HG02870 (cell line): ENCODE results near the gene TRAP1.
"Not testable (repeated sequence)": the region's sequence is repeated elsewhere in the genome, so short reads cannot be mapped to it uniquely, and the experiment has no call there.

Experiments
- ATAC-seq: cut with Tn5 transposase; IDR thresholded peaks from one replicate; pipeline ENCODE4 v1.9.1; 2021; ENCODE audit warnings: mild to moderate bottlenecking, moderate library complexity; ENCODE audit not compliant: unreplicated experiment

TRAP1 gene

GRCh38 chr16:3674513-3675295, 42.6 kb downstream of the TRAP1 start:
- no peak for ATAC-seq

DNA sequence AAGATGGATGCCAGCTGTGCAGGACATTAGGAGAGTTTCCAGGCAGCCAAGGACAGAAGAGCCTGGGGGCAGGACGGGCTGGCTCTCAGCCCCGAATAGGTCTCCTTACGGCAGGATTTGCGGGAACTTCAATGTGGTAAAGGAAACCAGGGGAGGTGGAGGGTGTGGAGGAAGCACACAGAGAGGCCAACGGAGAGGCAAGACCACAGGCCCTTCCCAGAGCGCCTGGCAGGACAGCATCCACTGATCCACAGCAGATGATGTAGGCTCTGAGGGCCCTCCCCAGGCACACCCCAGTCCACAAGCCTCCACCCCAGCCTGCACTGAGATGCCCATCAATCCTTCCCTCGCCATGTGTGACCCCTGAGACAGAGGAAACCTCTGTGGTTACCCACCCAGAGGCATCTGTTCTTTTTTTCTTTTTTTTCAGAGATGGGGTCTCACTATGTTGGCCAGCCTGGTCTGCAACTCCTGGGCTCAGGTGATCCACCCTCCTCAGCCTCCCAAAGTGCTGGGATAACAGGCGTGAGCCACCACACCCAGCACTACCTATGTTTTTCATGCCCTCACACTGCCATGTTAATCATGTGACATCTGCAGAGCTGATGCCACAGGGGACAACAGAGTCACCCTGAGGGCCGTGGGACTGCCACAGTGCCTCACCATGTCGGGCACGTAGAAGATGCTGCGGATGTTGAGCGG, 43.5 kb downstream of the TRAP1 start:
- no peak for ATAC-seq

DNA sequence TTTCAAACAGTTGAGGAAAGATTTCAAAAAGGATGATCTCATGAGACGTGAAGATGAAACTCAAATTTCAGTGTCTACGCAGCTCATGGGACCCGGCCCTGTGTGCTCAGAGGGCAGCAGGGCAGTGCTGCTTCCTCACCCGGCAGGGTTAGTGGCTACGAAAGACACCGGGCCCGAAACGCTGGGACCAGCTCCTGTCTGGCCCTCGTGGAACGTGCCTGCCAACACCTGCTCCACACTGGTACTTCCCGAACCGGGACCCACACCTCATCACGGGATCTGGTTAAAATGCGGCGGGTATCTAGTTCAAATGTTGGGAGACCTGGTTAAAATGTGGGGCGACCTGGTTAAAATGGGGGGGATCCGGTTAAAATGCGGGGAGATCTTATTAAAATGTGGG, 44.1 kb downstream of the TRAP1 start:
- no peak for ATAC-seq

DNA sequence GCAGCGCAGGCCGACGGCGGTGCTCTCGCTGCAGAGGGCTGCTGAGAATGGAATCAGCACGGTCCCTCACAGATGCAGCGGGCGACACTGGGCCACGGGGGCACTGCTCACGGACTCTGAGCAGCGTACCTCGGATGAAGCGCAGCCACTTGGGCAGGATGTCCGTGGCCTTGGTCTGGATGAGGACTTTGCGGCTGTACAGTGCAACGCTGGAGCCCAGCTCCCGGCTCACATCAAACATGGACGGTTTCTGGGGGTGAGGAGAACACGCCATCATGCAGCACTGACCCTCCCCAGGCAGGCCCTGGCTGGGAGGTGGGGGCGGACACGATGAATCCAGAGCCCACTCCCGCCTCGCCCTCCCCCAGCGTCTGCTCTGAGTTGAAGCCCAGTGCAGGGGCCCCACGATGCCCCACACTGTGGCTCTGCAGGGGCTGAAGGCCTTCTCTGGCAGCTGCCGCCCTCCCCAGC, 44.7 kb downstream of the TRAP1 start:
- no peak for ATAC-seq

- no peak for ATAC-seq
Observed at GRCh38 chr16:3671424-3671823, 45.9 kb downstream of the TRAP1 start.

- no peak for ATAC-seq
Observed at GRCh38 chr16:3670711-3671110, 46.6 kb downstream of the TRAP1 start.

DNA sequence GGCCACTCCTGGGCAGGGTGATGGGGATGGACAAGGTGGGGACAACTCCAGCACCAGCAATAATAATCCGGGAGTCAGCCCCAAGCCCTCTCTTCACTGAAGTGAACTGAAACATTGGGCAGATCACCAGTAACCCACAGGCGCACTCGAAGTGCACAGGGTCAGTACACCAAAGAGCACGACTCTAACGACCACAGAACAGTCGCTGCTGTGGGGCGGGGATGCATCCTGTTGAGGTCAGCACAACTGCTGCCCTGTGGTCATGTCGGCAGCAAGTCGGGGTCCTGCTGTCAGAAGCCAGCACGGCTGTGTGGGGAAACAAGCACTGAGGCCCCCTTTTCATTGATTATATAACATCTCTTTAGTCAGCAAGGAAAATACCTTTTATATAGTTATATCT, 48.2 kb downstream of the TRAP1 start:
- ATAC-seq: no peak

DNA sequence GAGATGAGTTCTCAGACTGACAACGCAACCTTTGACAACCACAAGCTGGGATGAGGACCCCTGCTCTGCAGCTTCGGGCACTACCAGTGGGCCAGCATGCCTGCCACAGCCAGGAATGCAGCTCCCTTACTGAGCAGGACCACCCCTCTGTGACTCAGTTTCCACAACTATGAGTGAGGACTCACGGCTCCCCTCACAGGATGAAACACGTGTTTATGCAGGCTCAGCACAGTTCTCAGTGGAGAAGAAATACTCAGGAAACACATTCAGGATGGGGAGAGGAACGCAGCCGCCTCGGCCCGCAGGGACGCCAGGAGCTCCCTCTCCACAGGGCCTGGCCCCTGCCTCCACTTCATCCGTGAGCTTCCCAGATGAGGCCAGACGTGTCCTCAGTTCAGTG, 48.7 kb downstream of the TRAP1 start:
- no peak for ATAC-seq

DNA sequence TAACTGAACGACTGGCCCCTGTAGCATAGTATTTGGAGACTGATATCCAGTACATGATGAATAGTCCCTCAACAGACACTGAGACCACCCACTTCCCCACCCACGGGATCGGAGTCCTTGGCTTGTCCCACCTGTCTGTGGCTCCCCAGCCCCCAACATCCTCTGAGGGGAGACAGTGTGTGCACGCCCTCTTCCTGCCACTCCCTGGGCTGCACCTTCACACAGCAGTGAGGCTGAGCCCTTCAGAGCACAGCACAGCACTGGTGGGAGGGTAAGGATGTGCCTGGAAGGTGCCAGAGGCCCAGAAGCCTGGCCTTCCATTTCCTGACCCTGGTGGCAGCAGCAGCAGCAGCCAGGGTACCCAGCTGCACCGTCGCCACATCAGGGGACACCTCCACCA, 51.8 kb downstream of the TRAP1 start:
- no peak for ATAC-seq

DNA sequence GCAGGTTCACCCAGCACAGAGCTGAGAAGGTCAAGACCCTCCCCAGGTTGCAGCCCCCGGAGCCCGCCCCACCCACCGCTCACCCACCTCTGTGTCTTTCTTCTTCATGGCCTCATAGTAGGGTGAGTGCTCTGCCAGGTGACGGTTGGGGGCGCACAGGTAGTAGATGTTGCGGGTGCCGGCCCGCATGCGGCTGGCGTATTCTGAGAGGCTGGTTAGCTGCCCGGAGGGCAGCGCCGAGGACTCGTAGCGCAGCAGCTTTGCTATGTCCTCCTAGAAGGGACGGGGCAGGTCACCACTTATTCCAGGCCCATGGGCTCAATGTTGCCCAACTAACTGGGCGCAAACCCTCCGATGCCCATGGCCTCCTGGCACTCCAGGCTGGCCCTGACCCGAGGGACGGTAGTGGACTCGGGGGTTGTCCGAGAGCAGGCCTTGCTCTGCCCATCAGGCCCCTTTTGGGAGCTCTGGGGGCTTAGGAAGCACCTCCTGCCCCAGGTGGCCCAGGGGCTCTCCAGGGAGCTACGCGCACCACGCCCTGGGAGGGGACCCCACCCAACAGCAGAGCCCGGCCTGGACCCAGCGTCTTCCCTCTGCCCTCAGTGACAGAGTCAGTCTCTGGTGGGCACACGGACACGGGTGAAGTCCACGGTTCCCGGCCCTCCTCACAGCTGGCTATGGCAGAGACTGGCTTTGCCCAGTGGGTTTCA, 53.0 kb downstream of the TRAP1 start:
- ATAC-seq: no peak

- ATAC-seq: no peak
Observed at GRCh38 chr16:3662601-3663000, 54.7 kb downstream of the TRAP1 start.

DNA sequence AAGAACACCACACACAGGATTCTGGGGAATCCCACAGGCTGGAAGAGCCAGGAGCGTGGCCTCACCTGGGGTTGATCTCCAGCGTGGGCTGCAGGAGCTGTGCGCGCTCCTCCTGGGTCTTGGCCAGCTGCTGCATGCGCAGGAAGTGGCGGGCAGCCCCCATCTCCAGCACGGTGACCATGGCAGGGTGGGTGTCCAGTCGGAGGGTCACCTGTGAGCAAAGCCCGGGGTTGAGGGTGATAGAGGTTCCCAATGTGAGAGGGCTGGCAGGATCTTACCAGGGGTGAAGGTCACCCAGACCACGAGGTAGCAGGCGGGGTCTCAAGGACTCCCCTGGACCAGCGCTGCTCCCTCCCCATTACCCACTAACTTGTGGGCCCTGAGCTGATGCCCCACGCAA, 55.4 kb downstream of the TRAP1 start:
- no peak for ATAC-seq

DNA sequence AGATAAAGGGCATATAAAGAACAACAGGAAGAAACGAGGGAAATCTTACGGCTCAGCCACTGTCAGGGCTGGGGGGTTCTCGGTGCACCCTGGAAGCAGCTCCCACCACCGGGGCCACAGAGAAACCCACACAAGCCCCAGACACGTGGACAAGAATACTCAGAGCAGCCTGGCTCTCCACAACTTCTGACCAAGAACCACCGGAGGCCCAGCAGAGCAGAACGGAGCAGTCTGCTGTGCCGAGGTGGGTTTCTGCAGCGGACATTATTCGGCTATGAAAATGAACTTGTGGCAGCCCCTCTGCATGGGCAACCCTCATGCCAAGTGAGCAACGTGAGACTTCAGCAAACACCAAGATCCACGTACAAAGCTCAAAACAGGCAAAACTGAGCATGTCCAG, 56.0 kb downstream of the TRAP1 start:
- no peak for ATAC-seq

DNA sequence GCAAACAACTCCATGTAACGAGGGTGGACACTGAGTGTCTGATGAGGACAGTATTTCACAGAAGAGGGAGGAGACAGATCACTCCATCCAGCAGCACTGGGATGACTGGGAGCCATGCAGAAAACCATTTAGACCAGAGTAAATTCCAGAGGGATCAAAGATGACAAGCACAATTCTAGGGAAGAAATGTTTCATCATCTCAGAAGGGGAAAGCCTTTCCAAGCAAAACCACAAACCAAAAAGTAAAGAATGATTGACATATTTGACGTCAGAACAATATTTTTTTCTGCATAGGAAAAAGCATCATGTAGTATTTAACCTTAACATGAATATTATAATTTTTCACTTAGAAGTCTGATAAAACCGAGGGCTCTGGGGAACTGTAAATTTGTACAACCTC, 58.1 kb downstream of the TRAP1 start:
- ATAC-seq: no peak

DNA sequence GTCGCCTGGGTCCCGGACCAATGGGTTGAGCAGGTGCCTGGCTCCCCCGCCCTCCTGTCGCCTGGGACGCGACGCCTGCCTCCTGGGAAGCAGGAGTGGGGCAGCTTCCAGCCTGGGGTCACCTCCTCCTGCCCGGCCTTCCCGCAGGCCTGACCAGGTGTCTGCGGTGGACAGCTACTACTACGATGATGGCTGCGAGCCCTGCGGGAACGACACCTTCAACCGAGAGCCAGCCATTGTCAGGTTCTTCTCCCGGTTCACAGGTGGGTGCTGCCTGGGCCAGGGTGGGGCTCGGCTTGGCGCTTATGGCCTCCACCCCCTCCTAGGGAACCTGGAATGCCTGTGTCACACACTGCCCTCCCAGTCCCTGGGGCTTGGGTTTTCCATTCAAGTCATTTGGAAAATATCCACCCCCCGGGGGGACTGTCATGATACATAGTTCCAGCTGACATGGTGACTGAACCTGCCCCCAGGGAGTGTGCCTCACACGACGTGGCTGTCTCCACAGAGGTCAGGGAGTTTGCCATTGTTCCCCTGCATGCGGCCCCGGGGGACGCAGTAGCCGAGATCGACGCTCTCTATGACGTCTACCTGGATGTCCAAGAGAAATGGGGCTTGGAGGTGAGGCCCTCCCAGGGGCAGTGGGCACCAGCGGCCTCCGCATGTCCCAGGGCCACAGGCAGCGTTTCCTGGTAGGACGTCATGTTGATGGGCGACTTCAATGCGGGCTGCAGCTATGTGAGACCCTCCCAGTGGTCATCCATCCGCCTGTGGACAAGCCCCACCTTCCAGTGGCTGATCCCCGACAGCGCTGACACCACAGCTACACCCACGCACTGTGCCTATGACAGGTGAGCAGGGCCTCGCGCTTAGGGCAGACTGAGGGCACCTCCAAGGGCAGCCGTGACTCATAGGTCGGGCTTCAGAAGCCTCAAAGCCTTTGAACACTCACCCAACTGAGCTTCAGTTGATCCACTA, 60.5 kb downstream of the TRAP1 start:
- no peak for ATAC-seq

GRCh38 chr16:3656160-3656490, 61.2 kb downstream of the TRAP1 start:
- not testable (repeated sequence) for ATAC-seq

- ATAC-seq: no peak
Observed at GRCh38 chr16:3655396-3656159, 61.7 kb downstream of the TRAP1 start.

- ATAC-seq: no peak
Observed at GRCh38 chr16:3655030-3655395, 62.3 kb downstream of the TRAP1 start.

GRCh38 chr16:3654249-3654991, 62.9 kb downstream of the TRAP1 start, which contains the start of gene DNASE1:
Gene DNASE1, plus strand, starts transcription at chr16:3654691. Its CDS starts 683 bp downstream, at chr16:3655374.
- no peak for ATAC-seq
